ENCODE measurements around the gene PSMB5.

Gene PSMB5

GRCh38 chr14:23047034-23047634 is 12.4 kb upstream of the PSMB5 start:
- no peak overlapping the region for H3K4me3 ChIP-seq (ENCODE audit: low read depth, low read length)
- TF ChIP-seq CTCF (IDR thresholded peaks at IDR 0.05; ENCODE audit: low read depth, low read length), result no peak

GRCh38 chr14:23045419-23046357 is 11.0 kb upstream of the PSMB5 start:
- no peak overlapping the region for H3K4me3 ChIP-seq (ENCODE audit: low read depth, low read length)
- no peak for TF ChIP-seq CTCF (IDR thresholded peaks at IDR 0.05; ENCODE audit: low read depth, low read length)

GRCh38 chr14:23044840-23045239 is 10.1 kb upstream of the PSMB5 start:
- no peak overlapping the region for H3K4me3 ChIP-seq (ENCODE audit: low read depth, low read length)
- TF ChIP-seq CTCF (IDR thresholded peaks at IDR 0.05; ENCODE audit: low read depth, low read length), result no peak

GRCh38 chr14:23043754-23044153 is 9.1 kb upstream of the PSMB5 start:
- TF ChIP-seq CTCF (IDR thresholded peaks at IDR 0.05; ENCODE audit: low read depth, low read length), result no peak
- no peak overlapping the region for H3K4me3 ChIP-seq (ENCODE audit: low read depth, low read length)

- no peak for TF ChIP-seq CTCF (IDR thresholded peaks at IDR 0.05; ENCODE audit: low read depth, low read length)
- no peak overlapping the region for H3K4me3 ChIP-seq (ENCODE audit: low read depth, low read length)
These were observed 8.4 kb upstream of the PSMB5 start for GRCh38 chr14:23043145-23043544.

- no peak within 1 kb of the TSS for H3K4me3 ChIP-seq (ENCODE audit: low read depth, low read length)
- TF ChIP-seq CTCF (IDR thresholded peaks at IDR 0.05; ENCODE audit: low read depth, low read length), result no peak
These were observed 7.7 kb upstream of the PSMB5 start, which contains the start of gene PSMB11 for GRCh38 chr14:23042162-23042965. Gene PSMB11, plus strand, starts transcription at chr14:23042212. Its CDS starts 14 bp downstream, at chr14:23042226.

Data from WI38 (cell line).